Fibroblast of pulmonary artery (primary cell): Measurements from ENCODE around the gene TMEM218.

Experiments
- DNase-seq: peaks from one replicate; pipeline ENCODE4 v3.0.0-alpha.2; 2010; ENCODE audit warnings: low read depth
- H3K4me3 ChIP-seq: replicated peaks from 2 replicates; pipeline ENCODE4 v1.5.1; 2011; ENCODE audit warnings: low read depth, mild to moderate bottlenecking, control low read depth, low read length, moderate library complexity
- TF ChIP-seq, protein P1 (sequence below): IDR thresholded peaks from 2 replicates; pipeline ENCODE4 v1.5.1; 2011; ENCODE audit warnings: mild to moderate bottlenecking, control low read depth, low read length, inconsistent platforms; ENCODE audit errors: missing control alignments

Gene TMEM218

DNA sequence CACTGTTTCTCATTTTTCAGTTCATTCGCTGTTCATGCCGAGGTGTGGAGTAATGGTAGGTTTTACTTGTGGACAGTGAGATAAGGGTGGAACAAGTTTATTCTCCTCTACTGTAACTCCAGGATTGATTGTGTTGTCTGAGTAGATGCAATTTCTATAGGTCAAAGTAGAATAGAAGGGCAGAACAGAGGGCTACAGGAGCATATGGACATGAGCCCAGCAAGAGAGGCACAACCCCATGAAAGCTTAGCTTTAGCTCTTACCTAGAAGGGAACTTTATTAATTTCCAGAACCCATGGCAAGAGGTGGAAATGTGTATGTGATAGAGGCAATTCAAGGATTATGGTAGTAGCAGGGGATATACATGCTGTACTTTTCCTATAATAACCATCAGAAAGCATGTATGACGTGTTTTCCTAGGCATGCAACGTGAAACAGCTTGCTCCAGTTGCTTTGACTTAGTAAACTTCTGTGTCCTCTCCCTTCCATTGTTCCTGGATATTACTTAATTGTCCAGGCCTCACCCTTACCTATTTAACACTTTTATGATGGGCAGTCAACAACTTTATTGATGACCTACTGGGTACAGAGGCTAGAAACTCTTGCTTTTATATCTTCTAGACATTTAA lies 62.1 kb downstream of the TMEM218 start:
- no peak overlapping the region for H3K4me3 ChIP-seq
- no peak for DNase-seq
- TF ChIP-seq, protein P1, sequence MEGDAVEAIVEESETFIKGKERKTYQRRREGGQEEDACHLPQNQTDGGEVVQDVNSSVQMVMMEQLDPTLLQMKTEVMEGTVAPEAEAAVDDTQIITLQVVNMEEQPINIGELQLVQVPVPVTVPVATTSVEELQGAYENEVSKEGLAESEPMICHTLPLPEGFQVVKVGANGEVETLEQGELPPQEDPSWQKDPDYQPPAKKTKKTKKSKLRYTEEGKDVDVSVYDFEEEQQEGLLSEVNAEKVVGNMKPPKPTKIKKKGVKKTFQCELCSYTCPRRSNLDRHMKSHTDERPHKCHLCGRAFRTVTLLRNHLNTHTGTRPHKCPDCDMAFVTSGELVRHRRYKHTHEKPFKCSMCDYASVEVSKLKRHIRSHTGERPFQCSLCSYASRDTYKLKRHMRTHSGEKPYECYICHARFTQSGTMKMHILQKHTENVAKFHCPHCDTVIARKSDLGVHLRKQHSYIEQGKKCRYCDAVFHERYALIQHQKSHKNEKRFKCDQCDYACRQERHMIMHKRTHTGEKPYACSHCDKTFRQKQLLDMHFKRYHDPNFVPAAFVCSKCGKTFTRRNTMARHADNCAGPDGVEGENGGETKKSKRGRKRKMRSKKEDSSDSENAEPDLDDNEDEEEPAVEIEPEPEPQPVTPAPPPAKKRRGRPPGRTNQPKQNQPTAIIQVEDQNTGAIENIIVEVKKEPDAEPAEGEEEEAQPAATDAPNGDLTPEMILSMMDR, result no peak
